Smooth muscle cell of the brain vasculature (primary cell): Measurements from ENCODE around the gene FBXL4.

Experiments
- DNase-seq: peaks from one replicate; pipeline ENCODE4 v3.0.0-alpha.2; 2012; ENCODE audit warnings: low read depth, low spot score

FBXL4 gene

DNA sequence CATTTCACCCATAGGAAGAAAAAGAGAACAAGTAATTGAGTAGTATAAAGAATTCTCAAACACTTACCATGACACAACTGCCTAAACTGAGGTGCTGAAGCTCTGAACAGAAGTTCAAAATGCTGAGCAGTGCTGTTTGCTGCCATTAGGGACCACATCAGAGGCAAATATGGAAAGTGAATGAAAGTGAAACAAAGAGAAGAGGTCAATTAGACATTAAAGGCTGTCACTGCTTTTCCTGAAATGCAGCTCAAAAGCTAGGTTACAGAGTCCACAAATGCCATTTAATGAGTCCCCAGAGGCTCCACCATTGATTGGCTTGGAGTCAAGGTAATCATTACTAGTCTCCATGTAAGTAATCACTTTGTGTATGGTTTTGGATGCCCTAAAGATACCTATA, 67.3 kb downstream of the FBXL4 start:
- DNase-seq: no peak

- no peak for DNase-seq
These were observed 70.5 kb downstream of the FBXL4 start for GRCh38 chr6:98877250-98877649.

- DNase-seq: no peak
These were observed 72.4 kb downstream of the FBXL4 start for GRCh38 chr6:98875375-98875774.

- no peak for DNase-seq
These were observed 75.9 kb downstream of the FBXL4 start for GRCh38 chr6:98871821-98872220.

DNA sequence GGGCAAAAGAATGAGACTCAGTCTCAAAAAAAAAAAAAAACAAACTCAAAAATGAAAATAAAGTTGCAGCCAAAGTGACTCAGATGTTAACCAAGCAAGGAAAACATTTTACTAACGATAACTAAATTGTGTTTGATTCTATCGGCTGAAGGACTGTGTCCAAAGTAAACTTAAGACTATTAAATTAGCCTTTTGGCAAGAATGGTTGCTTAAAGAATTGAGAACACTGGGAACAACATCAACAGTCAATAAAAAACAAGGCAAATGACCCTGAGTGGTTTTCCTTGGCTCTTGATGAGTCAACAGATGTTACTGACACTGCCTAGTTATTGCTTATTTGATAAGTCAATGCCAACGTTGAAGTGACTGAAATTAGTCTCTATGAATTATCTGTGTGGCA, 76.7 kb downstream of the FBXL4 start:
- DNase-seq: no peak

GRCh38 chr6:98864497-98864896, 83.2 kb downstream of the FBXL4 start:
- DNase-seq: no peak

- no peak for DNase-seq
These were observed 99.1 kb downstream of the FBXL4 start for GRCh38 chr6:98848539-98849242.

DNA sequence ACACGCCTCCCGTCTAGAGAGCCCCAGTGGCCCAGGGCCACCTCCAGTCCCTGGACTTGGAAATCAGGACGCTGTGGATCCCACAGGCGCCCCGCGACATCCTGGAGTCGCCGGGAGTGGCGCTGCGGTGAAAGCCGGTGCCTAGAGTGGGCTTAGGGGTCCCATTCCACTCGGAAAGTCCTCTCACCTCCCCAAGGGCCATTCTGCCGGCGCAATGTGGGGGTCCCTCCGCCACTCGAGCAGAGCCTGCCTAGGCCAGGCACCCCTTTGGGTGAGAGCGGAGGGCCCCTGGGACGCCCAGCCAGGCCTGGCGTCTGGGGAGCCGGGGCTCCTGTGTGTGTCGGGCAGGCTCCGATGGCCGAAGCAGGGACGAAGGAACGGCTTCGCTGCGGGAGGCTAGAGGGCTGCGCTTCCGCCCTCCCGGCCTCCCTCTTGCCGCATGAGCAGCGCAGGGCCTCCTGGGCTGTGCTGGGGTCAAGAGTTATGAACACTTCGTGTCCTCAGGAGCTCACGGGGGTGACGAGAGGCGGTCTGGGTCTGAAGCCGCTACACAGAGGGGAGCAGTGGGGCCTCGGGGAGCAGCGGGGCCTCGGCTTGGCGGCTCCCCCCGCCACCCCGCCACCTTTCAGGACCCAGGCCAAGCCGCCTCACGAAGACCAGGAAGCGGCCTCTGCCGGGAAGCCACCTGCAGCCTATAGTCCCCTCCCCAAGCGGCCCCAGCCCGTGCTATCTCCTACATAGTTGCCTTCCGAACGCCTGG, 99.8 kb downstream of the FBXL4 start:
- no peak for DNase-seq

DNA sequence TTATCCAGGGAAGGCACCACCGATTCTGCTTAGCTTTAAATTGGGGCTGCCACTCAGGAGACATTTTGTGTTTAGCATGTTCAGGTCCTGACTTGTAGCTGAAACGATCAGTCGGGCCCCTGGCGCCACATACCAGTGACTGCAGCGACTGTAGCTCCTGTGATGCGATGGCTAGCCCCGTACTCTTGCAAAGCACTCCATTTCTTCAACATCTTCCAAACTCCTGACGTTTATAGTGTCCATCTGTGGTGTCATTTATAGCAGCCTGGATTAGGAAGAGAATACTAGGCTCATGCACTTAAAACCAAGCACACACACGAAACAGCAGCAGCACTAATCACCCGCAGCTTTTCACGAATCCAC, 100.3 kb downstream of the FBXL4 start:
- no peak for DNase-seq

DNA sequence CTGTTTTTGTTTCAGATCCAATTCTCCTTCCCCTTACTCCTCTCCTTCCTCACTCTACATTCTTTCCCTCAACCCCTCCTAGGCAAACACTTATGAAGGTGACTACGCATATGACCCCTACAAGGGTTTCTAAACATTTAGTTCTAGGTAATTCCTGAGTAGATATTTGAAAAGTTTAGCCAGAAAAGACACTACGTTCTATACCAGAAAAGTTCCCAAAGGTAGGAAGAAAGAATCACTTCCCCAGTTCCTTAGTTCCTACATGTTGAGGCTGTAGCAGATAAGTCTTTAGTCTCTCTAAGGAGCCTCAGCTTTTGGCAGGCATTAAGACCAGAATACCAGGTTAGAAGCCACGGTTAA, 101.7 kb downstream of the FBXL4 start:
- DNase-seq: no peak

GRCh38 chr6:98845211-98846020, 102.3 kb downstream of the FBXL4 start:
- DNase-seq: peak; percentile 57

DNA sequence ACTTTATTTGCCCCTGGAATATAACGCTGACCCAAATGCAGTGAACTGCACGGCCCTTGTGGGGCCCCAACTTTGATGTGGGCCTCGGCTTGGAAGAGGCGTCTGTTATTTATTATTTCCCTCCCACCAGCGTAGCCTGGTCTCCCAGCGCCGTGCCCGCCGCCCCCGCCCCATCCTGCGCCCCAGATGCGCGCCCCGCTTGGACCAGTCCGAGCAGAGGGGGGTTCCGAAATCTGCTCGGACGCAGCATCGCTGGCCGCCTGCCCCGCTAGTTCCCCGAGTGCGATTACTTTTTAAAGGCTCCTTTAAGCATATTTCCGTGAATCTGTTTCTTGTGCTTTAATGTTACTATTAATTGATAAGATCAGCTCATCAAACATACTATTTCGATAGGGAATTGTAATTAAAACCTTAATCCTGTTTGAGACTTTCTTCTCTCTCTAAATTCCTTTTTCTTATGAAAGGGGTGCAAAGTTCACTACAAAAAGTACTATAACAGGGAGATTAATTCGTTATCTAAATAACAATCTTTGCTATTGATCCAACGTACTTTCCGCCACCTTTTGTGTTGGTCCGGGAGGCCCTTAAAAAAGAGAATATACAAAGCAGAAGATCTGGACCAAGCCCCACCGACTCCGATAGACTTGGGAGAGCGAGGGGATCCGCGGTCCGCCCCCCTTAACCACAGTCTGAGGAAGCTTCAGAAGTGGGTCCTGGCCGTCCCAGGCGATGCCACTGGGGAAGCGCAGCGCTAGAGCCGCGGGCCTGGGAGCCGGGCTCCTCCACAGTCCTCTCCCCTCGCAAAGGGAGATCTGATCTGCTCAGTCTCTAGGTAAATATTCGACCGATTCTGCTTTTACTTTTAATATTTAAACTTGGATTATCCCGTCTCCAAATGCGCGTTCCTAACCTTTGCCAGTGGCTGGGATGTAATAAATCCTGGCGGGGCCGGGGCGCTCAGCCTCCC, 103.2 kb downstream of the FBXL4 start:
- no peak for DNase-seq

GRCh38 chr6:98843271-98844243, 104.2 kb downstream of the FBXL4 start:
- no peak for DNase-seq

- DNase-seq: no peak
These were observed 105.2 kb downstream of the FBXL4 start for GRCh38 chr6:98842342-98843180.

GRCh38 chr6:98841621-98842341, 106.0 kb downstream of the FBXL4 start:
- no peak for DNase-seq

DNA sequence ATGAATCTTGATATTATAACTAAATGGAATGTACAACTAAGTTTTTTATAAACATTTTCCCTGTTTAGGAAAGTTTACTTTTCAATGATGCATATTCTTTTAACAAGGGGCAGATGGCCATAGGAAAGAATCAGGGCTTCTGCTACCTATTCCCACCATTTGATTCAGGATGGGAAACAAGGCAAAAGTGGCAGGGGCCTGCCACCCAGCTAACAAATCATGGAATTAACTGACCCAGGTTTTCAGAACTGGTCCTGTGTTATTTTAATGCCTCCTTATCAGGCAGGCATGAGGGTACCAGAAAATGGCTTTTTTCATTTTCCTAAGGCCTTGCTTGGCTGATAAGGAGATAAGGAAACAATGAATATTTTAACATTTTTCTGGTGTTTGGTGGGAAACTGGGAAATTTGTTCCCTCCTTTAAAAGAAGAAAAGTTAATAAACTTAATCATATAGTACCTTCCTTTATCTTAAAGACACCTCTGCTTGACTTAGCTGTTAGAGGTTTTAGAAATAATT, 106.7 kb downstream of the FBXL4 start:
- no peak for DNase-seq

DNA sequence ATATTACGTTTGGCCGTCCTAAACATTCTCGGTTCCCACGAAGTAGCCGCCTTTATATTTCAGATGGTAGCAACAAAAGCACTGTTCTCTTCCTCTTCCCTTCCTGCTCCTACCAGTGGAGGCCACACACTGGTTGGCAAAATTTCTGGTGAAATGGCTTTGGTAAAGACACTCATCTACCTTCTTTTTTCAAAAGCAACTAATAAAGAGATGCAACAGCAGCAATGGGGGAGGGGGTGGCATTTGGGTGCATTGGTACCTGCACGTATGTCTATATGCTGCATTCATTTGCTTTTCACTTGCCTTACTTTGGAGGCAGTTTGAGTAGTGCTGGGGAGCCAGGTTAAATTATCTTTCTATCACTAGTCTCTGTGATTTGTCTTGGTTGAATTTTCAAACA, 107.4 kb downstream of the FBXL4 start:
- no peak for DNase-seq

GRCh38 chr6:98839781-98840361, 107.9 kb downstream of the FBXL4 start:
- no peak for DNase-seq
